Smooth muscle cell (in vitro differentiated cells): ENCODE results near the gene ZFP82. TPM values are rescaled to one million over a fixed set of nuclear protein-coding genes. Genes with fewer than 3 reads are reported as not detected.

ENCODE experiments used
- DNase-seq: peaks from one replicate; lab custom pipeline; 2025; ENCODE audit not compliant: unreplicated experiment; lab: John Stamatoyannopoulos, UW
- H2AFZ ChIP-seq: fragments of 200-600 bp; sonication (generic); 2 replicates; pipeline ENCODE4 v1.6.0; 2016; ENCODE audit warnings: antibody characterized with exemption, low read depth, mild to moderate bottlenecking
- H3F3A ChIP-seq: fragments of 200-600 bp; sonication (generic); 2 replicates; pipeline ENCODE4 v1.6.0; 2017; ENCODE audit warnings: antibody characterized with exemption, low read depth
- H3K27ac ChIP-seq: fragments of 200-600 bp; sonication (generic); 2 replicates; pipeline ENCODE4 v1.5.1; 2016; ENCODE audit warnings: low read depth, mild to moderate bottlenecking
- H3K27me3 ChIP-seq: fragments of 200-600 bp; sonication (generic); 2 replicates; pipeline ENCODE4 v1.6.1; 2016; ENCODE audit warnings: low read depth, mild to moderate bottlenecking
- H3K36me3 ChIP-seq: fragments of 200-600 bp; sonication (generic); 2 replicates; pipeline ENCODE4 v1.5.1; 2016; ENCODE audit warnings: low read depth
- H3K4me1 ChIP-seq: fragments of 200-600 bp; sonication (generic); 2 replicates; pipeline ENCODE4 v1.5.1; 2016; ENCODE audit warnings: low read depth
- H3K4me2 ChIP-seq: fragments of 200-600 bp; sonication (generic); 2 replicates; pipeline ENCODE4 v1.6.0; 2016; ENCODE audit warnings: mild to moderate bottlenecking
- H3K4me3 ChIP-seq: fragments of 200-600 bp; sonication (generic); 2 replicates; pipeline ENCODE4 v1.5.1; 2016; ENCODE audit warnings: mild to moderate bottlenecking
- H3K79me2 ChIP-seq: fragments of 200-600 bp; sonication (generic); 2 replicates; pipeline ENCODE4 v1.6.0; 2016; ENCODE audit warnings: low read depth, mild to moderate bottlenecking
- H3K9ac ChIP-seq: fragments of 200-600 bp; sonication (generic); 2 replicates; pipeline ENCODE4 v1.6.0; 2016; ENCODE audit warnings: low read depth
- H3K9me3 ChIP-seq: fragments of 200-600 bp; sonication (generic); replicated peaks from 2 replicates; pipeline ENCODE4 v1.5.1; 2016; ENCODE audit warnings: low read depth
- H4K20me1 ChIP-seq: fragments of 200-600 bp; sonication (generic); 2 replicates; pipeline ENCODE4 v1.6.0; 2016; ENCODE audit warnings: low read depth
- CTCF ChIP-seq: fragments of 200-600 bp; sonication (generic); IDR thresholded peaks from 2 replicates; pipeline ENCODE4 v1.5.1; 2017; ENCODE audit warnings: borderline replicate concordance, mild to moderate bottlenecking, antibody characterized with exemption; ENCODE audit not compliant: insufficient read depth, poor library complexity, severe bottlenecking
- WGBS: methylation state at CpG from one replicate; pipeline ENCODE4 v1.1.7; 2016; ENCODE audit warnings: low lambda C conversion rate; 5-methylcytosine and 5-hydroxymethylcytosine counted together
- polyA plus RNA-seq: library from polyadenylated mRNA; unstranded; fragments of >200 nt; fragmentation: Nextera tagmentation; extraction: Ambion mirVana; gene quantifications from 2 replicates; pipeline ENCODE4 v1.2.1, GENCODE V29; 2016
- total RNA-seq: library from RNA; depleted of rRNA; stranded (reverse); fragments of >200 nt; gene quantifications from 2 replicates; pipeline ENCODE4 v1.2.3, GENCODE V29; 2014

ZFP82 gene
- total and polyA plus RNA-seq, 2 experiments from 2014 or later = 6.8 to 7.3 TPM

GRCh38 chr19:36449059-36449670 lies 30.7 kb upstream of the ZFP82 start:
- Histone ChIP-seq H3K9me3 (peaks cover 61% of the 10 kb centered on the region), H3K27ac (no peak overlapping the region)

GRCh38 chr19:36441339-36441738 lies 22.9 kb upstream of the ZFP82 start:
- no peak overlapping the region for H3K4me2 ChIP-seq
- no peaks in the 10 kb centered on the region for H3K79me2 ChIP-seq
- no peak for TF ChIP-seq CTCF
- H3K9me3 ChIP-seq = peaks cover 18% of the 10 kb centered on the region
- DNase-seq = no peak
- H3K27me3 ChIP-seq = no peaks in the 10 kb centered on the region
- H3F3A ChIP-seq = no peaks in the 10 kb centered on the region
- H2AFZ ChIP-seq = no peak overlapping the region
- no peaks in the 10 kb centered on the region for H4K20me1 ChIP-seq
- H3K27ac ChIP-seq = no peak overlapping the region
- peaks cover 4% of the 10 kb centered on the region for H3K36me3 ChIP-seq
- 88% methylated on average over 1 of the region's 1 CpG for WGBS
- no peak overlapping the region for H3K9ac ChIP-seq
- no peak overlapping the region for H3K4me3 ChIP-seq
- no peaks in the 10 kb centered on the region for H3K4me1 ChIP-seq

More at GRCh38 chr19:36449059-36449670, 30.7 kb upstream of the ZFP82 start:
- 92% methylated on average over 5 of the region's 5 CpGs for WGBS
- Histone ChIP-seq H3K27me3 (no peaks in the 10 kb centered on the region), H3K9ac (no peak overlapping the region), H3K4me2 (no peak overlapping the region), H3K4me3 (peak overlapping the region; percentile 21), H3K79me2 (no peaks in the 10 kb centered on the region), H3F3A (no peaks in the 10 kb centered on the region), H4K20me1 (no peaks in the 10 kb centered on the region), H3K36me3 (peaks cover 54% of the 10 kb centered on the region), H2AFZ (no peak overlapping the region), H3K4me1 (no peaks in the 10 kb centered on the region)
- DNase-seq = no peak
- TF ChIP-seq CTCF = no peak

- 63% methylated on average over 2 of the region's 2 CpGs for WGBS
- Histone ChIP-seq H3K27ac (no peak overlapping the region), H3K27me3 (no peaks in the 10 kb centered on the region), H3K4me1 (no peaks in the 10 kb centered on the region), H3F3A (no peaks in the 10 kb centered on the region), H3K79me2 (no peaks in the 10 kb centered on the region), H3K36me3 (no peaks in the 10 kb centered on the region), H3K4me2 (no peak overlapping the region), H2AFZ (no peak overlapping the region), H3K9me3 (no peaks in the 10 kb centered on the region), H3K4me3 (no peak overlapping the region), H4K20me1 (no peaks in the 10 kb centered on the region), H3K9ac (no peak overlapping the region)
- no peak for DNase-seq
- no peak for TF ChIP-seq CTCF
Observed at GRCh38 chr19:36436531-36436930, 18.1 kb upstream of the ZFP82 start.

GRCh38 chr19:36423925-36424324 lies 5.5 kb upstream of the ZFP82 start:
- H2AFZ ChIP-seq = no peak overlapping the region
- H3K79me2 ChIP-seq = no peaks in the 10 kb centered on the region
- no peaks in the 10 kb centered on the region for H4K20me1 ChIP-seq
- no peak overlapping the region for H3K9ac ChIP-seq
- no peaks in the 10 kb centered on the region for H3K36me3 ChIP-seq
- no peaks in the 10 kb centered on the region for H3F3A ChIP-seq
- no peaks in the 10 kb centered on the region for H3K9me3 ChIP-seq
- no peak overlapping the region for H3K4me3 ChIP-seq
- H3K4me1 ChIP-seq = no peaks in the 10 kb centered on the region
- DNase-seq = no peak
- no peaks in the 10 kb centered on the region for H3K27me3 ChIP-seq
- H3K4me2 ChIP-seq = no peak overlapping the region
- no peak for TF ChIP-seq CTCF
- WGBS = 95% methylated on average over 4 of the region's 4 CpGs
- H3K27ac ChIP-seq = no peak overlapping the region
